Liver (tissue), 3 donors: Measurements from ENCODE around the gene GPD1.

Experiments
- CTCF ChIP-seq: fragments of 150-350 bp; IDR thresholded peaks from 2 replicates; pipeline ENCODE4 v1.5.1; 2017; ENCODE audit warnings: improper control_type of control experiment, low read depth, low read length; ENCODE audit not compliant: missing input control
- EGR1 ChIP-seq, 2 donors: IDR thresholded peaks; 2 replicates each; pipeline ENCODE4 v1.6.1; 2016 to 2018; ENCODE audit warnings: antibody characterized with exemption in 2 of 2, low read depth in 2 of 2
- MAX ChIP-seq: IDR thresholded peaks from 2 replicates; pipeline ENCODE4 v1.6.1; 2016; ENCODE audit warnings: antibody characterized with exemption
- REST ChIP-seq: IDR thresholded peaks from 2 replicates; pipeline ENCODE4 v1.6.1; 2016; ENCODE audit warnings: antibody characterized with exemption, mild to moderate bottlenecking
- donor health status: healthy.
- donor health status: healthy.

GRCh38 chr12:50081096-50081808 is 22.6 kb upstream of the GPD1 start:
- TF ChIP-seq REST (no peak), CTCF (no peak), MAX (no peak), EGR1 (IDR thresholded peaks at IDR 0.05; ENCODE audit: low read depth in 2 of 2) (no peak)
